SK-N-SH treated with all-trans-retinoic acid at 6 μM for 48 hours (cell line): ENCODE measurements around the gene FUBP1.

Experiments
- ARNTL ChIP-seq: fragments of 450-650 bp; formaldehyde crosslinking; IDR thresholded peaks from 2 replicates; pipeline ENCODE4 v1.5.0; 2020; ENCODE audit warnings: low read depth, mild to moderate bottlenecking, moderate library complexity, borderline replicate concordance
- CREB5 ChIP-seq: fragments of 250-450 bp; sonication (Bioruptor Pico); IDR thresholded peaks from 2 replicates; pipeline ENCODE4 v1.5.1; 2020; ENCODE audit warnings: low read depth, mild to moderate bottlenecking, moderate library complexity
- CSDC2 ChIP-seq: fragments of 250-450 bp; sonication (Bioruptor Pico); IDR thresholded peaks from 2 replicates; pipeline ENCODE4 v1.5.0; 2020; ENCODE audit warnings: mild to moderate bottlenecking, moderate library complexity
- ESRRG ChIP-seq: fragments of 250-450 bp; sonication (Bioruptor Pico); IDR thresholded peaks from 2 replicates; pipeline ENCODE4 v1.6.1; 2021; ENCODE audit warnings: mild to moderate bottlenecking
- RARB ChIP-seq: fragments of 250-450 bp; sonication (Bioruptor Pico); IDR thresholded peaks from 2 replicates; pipeline ENCODE4 v1.8.0; 2021; ENCODE audit warnings: mild to moderate bottlenecking, moderate library complexity
- TCF4 ChIP-seq: fragments of 250-450 bp; sonication (Bioruptor Pico); IDR thresholded peaks from 2 replicates; pipeline ENCODE4 v1.8.0; 2021; ENCODE audit warnings: mild to moderate bottlenecking, moderate library complexity, borderline replicate concordance
- TSHZ2 ChIP-seq: fragments of 250-450 bp; sonication (Bioruptor Pico); IDR thresholded peaks from 2 replicates; pipeline ENCODE4 v1.5.0; 2020; ENCODE audit warnings: mild to moderate bottlenecking, moderate library complexity
- ZFP3 ChIP-seq: fragments of 250-450 bp; sonication (Bioruptor Pico); IDR thresholded peaks from 2 replicates; pipeline ENCODE4 v1.5.0; 2020; ENCODE audit warnings: mild to moderate bottlenecking, moderate library complexity
- TF ChIP-seq, protein P1 (sequence below): fragments of 250-450 bp; sonication (Bioruptor Pico); IDR thresholded peaks from 2 replicates; pipeline ENCODE4 v1.8.0; 2020; ENCODE audit warnings: mild to moderate bottlenecking, moderate library complexity, borderline replicate concordance

DNA sequence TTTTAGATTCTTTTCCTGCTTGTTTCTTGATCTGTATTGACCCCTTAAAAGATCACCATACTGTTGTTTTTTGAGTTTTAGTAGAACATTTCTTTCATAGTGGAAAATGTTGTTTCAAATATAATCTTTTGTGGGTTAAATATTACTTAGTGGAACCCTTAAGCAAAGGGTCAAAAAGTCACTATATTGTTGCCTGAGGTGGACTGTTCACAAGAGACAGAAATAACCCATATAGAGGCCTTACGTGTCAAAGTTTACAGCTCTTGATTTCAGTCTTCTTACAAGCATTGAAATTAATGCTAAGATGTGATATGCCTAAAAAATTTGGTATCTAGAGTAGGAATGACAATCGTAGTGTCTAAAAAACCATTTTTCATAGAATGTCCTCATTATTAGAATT, 32.2 kb upstream of the FUBP1 start:
- TF ChIP-seq TSHZ2 (no peak), CSDC2 (CRISPR knock-in tag) (no peak), ARNTL (CRISPR knock-in tag) (no peak), RARB (no peak), ZFP3 (CRISPR knock-in tag) (no peak), TCF4 (CRISPR knock-in tag) (no peak), CREB5 (no peak), ESRRG (no peak)
- TF ChIP-seq, protein P1, sequence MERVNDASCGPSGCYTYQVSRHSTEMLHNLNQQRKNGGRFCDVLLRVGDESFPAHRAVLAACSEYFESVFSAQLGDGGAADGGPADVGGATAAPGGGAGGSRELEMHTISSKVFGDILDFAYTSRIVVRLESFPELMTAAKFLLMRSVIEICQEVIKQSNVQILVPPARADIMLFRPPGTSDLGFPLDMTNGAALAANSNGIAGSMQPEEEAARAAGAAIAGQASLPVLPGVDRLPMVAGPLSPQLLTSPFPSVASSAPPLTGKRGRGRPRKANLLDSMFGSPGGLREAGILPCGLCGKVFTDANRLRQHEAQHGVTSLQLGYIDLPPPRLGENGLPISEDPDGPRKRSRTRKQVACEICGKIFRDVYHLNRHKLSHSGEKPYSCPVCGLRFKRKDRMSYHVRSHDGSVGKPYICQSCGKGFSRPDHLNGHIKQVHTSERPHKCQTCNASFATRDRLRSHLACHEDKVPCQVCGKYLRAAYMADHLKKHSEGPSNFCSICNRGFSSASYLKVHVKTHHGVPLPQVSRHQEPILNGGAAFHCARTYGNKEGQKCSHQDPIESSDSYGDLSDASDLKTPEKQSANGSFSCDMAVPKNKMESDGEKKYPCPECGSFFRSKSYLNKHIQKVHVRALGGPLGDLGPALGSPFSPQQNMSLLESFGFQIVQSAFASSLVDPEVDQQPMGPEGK = no peak
